H1 (cell line): ENCODE data around the gene PXN. TPM values are rescaled to one million over a fixed set of nuclear protein-coding genes. Genes with fewer than 3 reads are reported as not detected.

Experiments
- CTBP2 ChIP-seq: IDR thresholded peaks from 2 replicates; pipeline ENCODE4 v1.7.0; 2011; ENCODE audit warnings: borderline replicate concordance, mild to moderate bottlenecking, moderate library complexity, mixed read lengths, low read length; ENCODE audit not compliant: insufficient read depth, insufficient read length
- GABPA ChIP-seq: IDR thresholded peaks from 2 replicates; pipeline ENCODE4 v1.6.1; 2011; ENCODE audit warnings: mild to moderate bottlenecking, low read length, moderate library complexity, borderline replicate concordance; ENCODE audit not compliant: insufficient read depth
- SP1 ChIP-seq: IDR thresholded peaks from 2 replicates; pipeline ENCODE4 v1.6.1; 2011; ENCODE audit warnings: low read depth, low read length
- polyA plus RNA-seq, 7 experiments: library from polyadenylated mRNA; depleted of rRNA in 3 of 7; stranded (reverse) in 5 of 7; unstranded in 2 of 7; fragments of >200 nt in 5 of 7; fragments of 200-250 nt in 2 of 7; gene quantifications; 1 replicate in 5 of 7; 2 replicates in 1 of 7; 4 replicates in 1 of 7; pipeline versions ENCODE4 v1.2.1 to v1.2.3, GENCODE V29; 2011 to 2013; ENCODE audit warnings: missing spikeins in 2 of 7, mixed read lengths in 2 of 7
- total RNA-seq: library from RNA; stranded (reverse); fragmentation: NEBNext Ultra II Directional; extraction: Animal tissue kit (Norgen Biotek cat#: 25700); gene quantifications from 2 replicates; pipeline ENCODE4 v1.2.1, GENCODE V29; 2021
- TF ChIP-seq, protein P1 (sequence below): IDR thresholded peaks from 2 replicates; pipeline ENCODE4 v1.6.1; 2011; ENCODE audit warnings: low read length, improper control_type of control experiment
- TF ChIP-seq, protein P2 (sequence below): IDR thresholded peaks from 2 replicates; pipeline ENCODE4 v1.6.1; 2012; ENCODE audit warnings: inconsistent platforms

The PXN gene
- total and polyA plus RNA-seq, 2 of the 8 experiments (the other 6 are each of a cell fraction or from before 2014, with no cell fraction given) = 51.0 to 105 TPM

DNA sequence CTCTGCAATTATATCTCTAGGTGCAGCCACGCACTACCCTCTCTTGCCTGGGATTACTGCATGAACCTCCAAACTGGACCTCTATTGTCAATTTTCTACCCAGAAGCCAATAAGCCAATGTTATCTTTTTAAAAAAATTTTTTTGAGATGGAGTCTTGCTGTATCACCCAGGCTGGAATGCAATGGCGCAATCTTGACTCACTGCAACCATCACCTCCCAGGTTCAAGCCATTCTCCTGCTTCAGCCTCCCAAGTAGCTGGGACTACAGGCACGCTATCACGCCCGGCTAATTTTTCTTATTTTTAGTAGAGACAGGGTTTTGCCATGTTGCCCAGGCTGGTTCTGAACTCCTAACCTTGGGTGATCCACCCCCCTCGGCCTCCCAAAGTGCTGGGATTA is 11.2 kb upstream of the PXN start (continued):
- TF ChIP-seq SP1 (no peak), CTBP2 (no peak), GABPA (no peak)
- TF ChIP-seq, protein P1, sequence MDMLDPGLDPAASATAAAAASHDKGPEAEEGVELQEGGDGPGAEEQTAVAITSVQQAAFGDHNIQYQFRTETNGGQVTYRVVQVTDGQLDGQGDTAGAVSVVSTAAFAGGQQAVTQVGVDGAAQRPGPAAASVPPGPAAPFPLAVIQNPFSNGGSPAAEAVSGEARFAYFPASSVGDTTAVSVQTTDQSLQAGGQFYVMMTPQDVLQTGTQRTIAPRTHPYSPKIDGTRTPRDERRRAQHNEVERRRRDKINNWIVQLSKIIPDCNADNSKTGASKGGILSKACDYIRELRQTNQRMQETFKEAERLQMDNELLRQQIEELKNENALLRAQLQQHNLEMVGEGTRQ = no peak
- TF ChIP-seq, protein P2, sequence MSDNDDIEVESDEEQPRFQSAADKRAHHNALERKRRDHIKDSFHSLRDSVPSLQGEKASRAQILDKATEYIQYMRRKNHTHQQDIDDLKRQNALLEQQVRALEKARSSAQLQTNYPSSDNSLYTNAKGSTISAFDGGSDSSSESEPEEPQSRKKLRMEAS = no peak
